H1 (cell line): ENCODE data around the gene HOXD10. TPM values are rescaled to one million over a fixed set of nuclear protein-coding genes. Genes with fewer than 3 reads are reported as not detected.
A peak's percentile ranks its signal among the peaks of the same experiment; 100 is the strongest.

ENCODE experiments used
- ASH2L ChIP-seq: fragments of 200-600, 300-600 bp; sonication (generic); IDR thresholded peaks from one replicate; pipeline ENCODE4 v1.7.1; 2017; ENCODE audit warnings: low read length
- BACH1 ChIP-seq: IDR thresholded peaks from 2 replicates; pipeline ENCODE4 v1.6.1; 2012; ENCODE audit warnings: low read length, improper control_type of control experiment
- BCL11A ChIP-seq, 2 experiments: IDR thresholded peaks; one replicate each; pipeline ENCODE4 v1.6.1; 2011; ENCODE audit warnings: low read depth in 2 of 2, low read length in 2 of 2, mild to moderate bottlenecking in 2 of 2
- CBX5 ChIP-seq: fragments of 300-800, 300-1000 bp; sonication (generic); IDR thresholded peaks from 2 replicates; pipeline ENCODE4 v1.7.1; 2016; ENCODE audit warnings: antibody characterized with exemption, low read length, low read depth
- CEBPB ChIP-seq: IDR thresholded peaks from 2 replicates; pipeline ENCODE4 v1.6.1; 2012; ENCODE audit warnings: low read depth, low read length
- CHD1 ChIP-seq: IDR thresholded peaks from 2 replicates; pipeline ENCODE4 v1.6.1; 2012; ENCODE audit warnings: low read depth, low read length, improper control_type of control experiment
- CHD2 ChIP-seq: IDR thresholded peaks from 2 replicates; pipeline ENCODE4 v1.6.1; 2012; ENCODE audit warnings: low read length, improper control_type of control experiment
- GTF2F1 ChIP-seq: IDR thresholded peaks from 2 replicates; pipeline ENCODE4 v1.6.1; 2012; ENCODE audit warnings: low read depth, low read length, improper control_type of control experiment, borderline replicate concordance
- KDM4A ChIP-seq: IDR thresholded peaks from one replicate; pipeline ENCODE4 v1.7.1; 2012; ENCODE audit warnings: low read depth, mild to moderate bottlenecking, moderate library complexity, low read length, inconsistent platforms; ENCODE audit not compliant: severe bottlenecking
- RAD21 ChIP-seq, 2 experiments: IDR thresholded peaks in 1 of 2; conservative IDR thresholded peaks in 1 of 2; 2 replicates each; pipeline ENCODE4 v1.6.1; 2011; ENCODE audit warnings: low read depth in 2 of 2, low read length in 2 of 2, improper control_type of control experiment in 1 of 2, inconsistent platforms in 1 of 2, mild to moderate bottlenecking in 1 of 2, moderate library complexity in 1 of 2
- RFX5 ChIP-seq: IDR thresholded peaks from 2 replicates; pipeline ENCODE4 v1.6.1; 2011; ENCODE audit warnings: low read depth, low read length, improper control_type of control experiment, borderline replicate concordance
- RNF2 ChIP-seq: fragments of 200-900, 300-1000 bp; sonication (generic); IDR thresholded peaks from 2 replicates; pipeline ENCODE4 v1.7.1; 2016; ENCODE audit warnings: borderline replicate concordance, low read depth, mild to moderate bottlenecking, antibody characterized with exemption, low read length; ENCODE audit not compliant: poor library complexity, severe bottlenecking; ENCODE audit errors: missing control alignments
- SUZ12 ChIP-seq: fragments of 200-600 bp; sonication (generic); IDR thresholded peaks from 2 replicates; pipeline ENCODE4 v1.6.1; 2012; ENCODE audit warnings: mild to moderate bottlenecking, inconsistent platforms, low read length, moderate library complexity, mixed read lengths
- TAF1 ChIP-seq: IDR thresholded peaks from 2 replicates; pipeline ENCODE4 v1.6.1; 2011; ENCODE audit warnings: mild to moderate bottlenecking, low read depth, low read length
- TCF12 ChIP-seq: IDR thresholded peaks from 2 replicates; pipeline ENCODE4 v1.6.1; 2011; ENCODE audit warnings: low read depth, mild to moderate bottlenecking, low read length
- polyA plus RNA-seq, 7 experiments: library from polyadenylated mRNA; depleted of rRNA in 3 of 7; stranded (reverse) in 5 of 7; unstranded in 2 of 7; fragments of >200 nt in 5 of 7; fragments of 200-250 nt in 2 of 7; gene quantifications; 1 replicate in 5 of 7; 2 replicates in 1 of 7; 4 replicates in 1 of 7; pipeline versions ENCODE4 v1.2.1 to v1.2.3, GENCODE V29; 2011 to 2013; ENCODE audit warnings: missing spikeins in 2 of 7, mixed read lengths in 2 of 7
- total RNA-seq: library from RNA; stranded (reverse); fragmentation: NEBNext Ultra II Directional; extraction: Animal tissue kit (Norgen Biotek cat#: 25700); gene quantifications from 2 replicates; pipeline ENCODE4 v1.2.1, GENCODE V29; 2021
- TF ChIP-seq, protein P1 (sequence below): IDR thresholded peaks from 2 replicates; pipeline ENCODE4 v1.6.1; 2012; ENCODE audit warnings: low read length, inconsistent platforms
- TF ChIP-seq, protein P2 (sequence below): IDR thresholded peaks from 2 replicates; pipeline ENCODE4 v1.6.1; 2012; ENCODE audit warnings: inconsistent platforms

Gene HOXD10
- total and polyA plus RNA-seq, 2 of the 8 experiments (the other 6 are each of a cell fraction or from before 2014, with no cell fraction given), result not detected

GRCh38 chr2:176085861-176086771 is 30.5 kb upstream of the HOXD10 start (continued):
- TF ChIP-seq RFX5 (no peak), CEBPB (no peak), CHD2 (no peak), TCF12 (0 out of 2 replicates have a peak, but pooled peaks have one; percentile 5), ASH2L (no peak), BCL11A (IDR thresholded peaks at IDR 0.05; ENCODE audit: low read depth in 2 of 2, low read length in 2 of 2) (no peak), TAF1 (no peak), CBX5 (no peak), RNF2 (peak; percentile 43), RAD21 (IDR thresholded peaks at IDR 0.05 in 1 of 2, conservative IDR thresholded peaks at IDR 0.05 in 1 of 2; ENCODE audit: low read depth in 2 of 2, low read length in 2 of 2) (peak; percentile 76 to 81), BACH1 (peak; percentile 65), CHD1 (no peak), GTF2F1 (no peak), KDM4A (no peak), SUZ12 (peak; percentile 45)
- TF ChIP-seq, protein P1, sequence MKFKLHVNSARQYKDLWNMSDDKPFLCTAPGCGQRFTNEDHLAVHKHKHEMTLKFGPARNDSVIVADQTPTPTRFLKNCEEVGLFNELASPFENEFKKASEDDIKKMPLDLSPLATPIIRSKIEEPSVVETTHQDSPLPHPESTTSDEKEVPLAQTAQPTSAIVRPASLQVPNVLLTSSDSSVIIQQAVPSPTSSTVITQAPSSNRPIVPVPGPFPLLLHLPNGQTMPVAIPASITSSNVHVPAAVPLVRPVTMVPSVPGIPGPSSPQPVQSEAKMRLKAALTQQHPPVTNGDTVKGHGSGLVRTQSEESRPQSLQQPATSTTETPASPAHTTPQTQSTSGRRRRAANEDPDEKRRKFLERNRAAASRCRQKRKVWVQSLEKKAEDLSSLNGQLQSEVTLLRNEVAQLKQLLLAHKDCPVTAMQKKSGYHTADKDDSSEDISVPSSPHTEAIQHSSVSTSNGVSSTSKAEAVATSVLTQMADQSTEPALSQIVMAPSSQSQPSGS, result no peak
- TF ChIP-seq, protein P2, sequence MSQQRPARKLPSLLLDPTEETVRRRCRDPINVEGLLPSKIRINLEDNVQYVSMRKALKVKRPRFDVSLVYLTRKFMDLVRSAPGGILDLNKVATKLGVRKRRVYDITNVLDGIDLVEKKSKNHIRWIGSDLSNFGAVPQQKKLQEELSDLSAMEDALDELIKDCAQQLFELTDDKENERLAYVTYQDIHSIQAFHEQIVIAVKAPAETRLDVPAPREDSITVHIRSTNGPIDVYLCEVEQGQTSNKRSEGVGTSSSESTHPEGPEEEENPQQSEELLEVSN, result no peak
- TF ChIP-seq, all 59 proteins: peak for 11
